ENCODE results near the gene COMMD1.

COMMD1 gene

GRCh38 chr2:61962095-61962984 is 56.9 kb downstream of the COMMD1 start:
- H3F3A ChIP-seq (ENCODE audit: control insufficient read depth, insufficient read depth), result no peaks in the 10 kb centered on the region
- no peaks in the 10 kb centered on the region for H3K4me1 ChIP-seq (ENCODE audit: control insufficient read depth, low read length)
- no peaks in the 10 kb centered on the region for H3K9me3 ChIP-seq (ENCODE audit: control insufficient read depth, insufficient read depth, low read length)
- no peak overlapping the region for H3K4me3 ChIP-seq (ENCODE audit: low read length)
- H3K27me3 ChIP-seq (ENCODE audit: control insufficient read depth, low read length), result no peaks in the 10 kb centered on the region
- H4K20me1 ChIP-seq (ENCODE audit: control insufficient read depth, insufficient read depth, low read depth, low read length), result no peaks in the 10 kb centered on the region
- H3K79me2 ChIP-seq (ENCODE audit: control insufficient read depth, low read length), result no peaks in the 10 kb centered on the region
- no peak overlapping the region for H3K4me2 ChIP-seq (ENCODE audit: low read length)
- TF ChIP-seq EZH2phosphoT487 (IDR thresholded peaks at IDR 0.05; ENCODE audit: borderline replicate concordance, low read length), result no peak
- TF ChIP-seq, protein P1, sequence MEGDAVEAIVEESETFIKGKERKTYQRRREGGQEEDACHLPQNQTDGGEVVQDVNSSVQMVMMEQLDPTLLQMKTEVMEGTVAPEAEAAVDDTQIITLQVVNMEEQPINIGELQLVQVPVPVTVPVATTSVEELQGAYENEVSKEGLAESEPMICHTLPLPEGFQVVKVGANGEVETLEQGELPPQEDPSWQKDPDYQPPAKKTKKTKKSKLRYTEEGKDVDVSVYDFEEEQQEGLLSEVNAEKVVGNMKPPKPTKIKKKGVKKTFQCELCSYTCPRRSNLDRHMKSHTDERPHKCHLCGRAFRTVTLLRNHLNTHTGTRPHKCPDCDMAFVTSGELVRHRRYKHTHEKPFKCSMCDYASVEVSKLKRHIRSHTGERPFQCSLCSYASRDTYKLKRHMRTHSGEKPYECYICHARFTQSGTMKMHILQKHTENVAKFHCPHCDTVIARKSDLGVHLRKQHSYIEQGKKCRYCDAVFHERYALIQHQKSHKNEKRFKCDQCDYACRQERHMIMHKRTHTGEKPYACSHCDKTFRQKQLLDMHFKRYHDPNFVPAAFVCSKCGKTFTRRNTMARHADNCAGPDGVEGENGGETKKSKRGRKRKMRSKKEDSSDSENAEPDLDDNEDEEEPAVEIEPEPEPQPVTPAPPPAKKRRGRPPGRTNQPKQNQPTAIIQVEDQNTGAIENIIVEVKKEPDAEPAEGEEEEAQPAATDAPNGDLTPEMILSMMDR (IDR thresholded peaks at IDR 0.05; ENCODE audit: low read depth, low read length, poor library complexity, severe bottlenecking), result no peak
- no peak overlapping the region for H3K27ac ChIP-seq (ENCODE audit: low read depth, low read length)
- H3K36me3 ChIP-seq (ENCODE audit: control insufficient read depth, low read length), result no peaks in the 10 kb centered on the region
- H3K9me2 ChIP-seq (replicated peaks; ENCODE audit: control insufficient read depth, low read length), result no peaks in the 10 kb centered on the region

DNA sequence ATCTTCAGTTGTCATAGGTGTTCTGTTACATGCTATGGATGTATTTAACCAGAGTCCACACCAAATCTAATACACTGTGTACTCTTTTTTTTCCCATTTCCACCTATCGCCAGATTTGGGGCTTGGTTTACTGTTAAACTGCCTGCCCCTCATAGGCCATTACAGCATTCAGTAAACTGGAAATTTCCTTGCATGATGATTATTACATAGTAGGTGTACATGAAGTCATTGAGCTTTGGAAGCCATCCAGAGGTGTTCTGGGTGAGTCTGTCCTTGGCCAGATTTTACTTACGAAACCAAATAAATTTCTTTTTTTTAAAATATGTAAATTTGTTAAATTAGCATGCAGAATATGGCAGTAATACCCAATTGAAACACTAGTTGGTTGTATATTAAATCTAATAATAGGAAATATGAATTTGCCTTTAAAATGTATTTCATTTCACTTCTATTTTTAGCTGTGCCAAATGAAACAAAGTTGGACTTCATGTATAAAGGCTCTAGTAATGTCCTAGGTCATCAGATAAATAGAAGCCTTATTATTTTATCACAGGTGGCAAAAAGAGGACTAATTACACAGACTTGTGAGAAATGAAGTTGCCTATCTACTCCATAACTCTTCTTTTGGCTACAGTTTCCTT is 60.7 kb downstream of the COMMD1 start:
- Histone ChIP-seq H3K4me1 (ENCODE audit: control insufficient read depth, low read length) (no peaks in the 10 kb centered on the region), H3K4me3 (ENCODE audit: low read length) (no peak overlapping the region), H3K4me2 (ENCODE audit: low read length) (no peak overlapping the region), H3K9me3 (ENCODE audit: control insufficient read depth, insufficient read depth, low read length) (no peaks in the 10 kb centered on the region), H3K27me3 (ENCODE audit: control insufficient read depth, low read length) (no peaks in the 10 kb centered on the region), H3K79me2 (ENCODE audit: control insufficient read depth, low read length) (no peaks in the 10 kb centered on the region), H3K27ac (ENCODE audit: low read depth, low read length) (no peak overlapping the region), H3F3A (ENCODE audit: control insufficient read depth, insufficient read depth) (no peaks in the 10 kb centered on the region), H3K9me2 (replicated peaks; ENCODE audit: control insufficient read depth, low read length) (no peaks in the 10 kb centered on the region), H3K36me3 (ENCODE audit: control insufficient read depth, low read length) (no peaks in the 10 kb centered on the region), H4K20me1 (ENCODE audit: control insufficient read depth, insufficient read depth, low read depth, low read length) (no peaks in the 10 kb centered on the region)
- TF ChIP-seq, protein P1 (IDR thresholded peaks at IDR 0.05; ENCODE audit: low read depth, low read length, poor library complexity, severe bottlenecking), result no peak
- TF ChIP-seq EZH2phosphoT487 (IDR thresholded peaks at IDR 0.05; ENCODE audit: borderline replicate concordance, low read length), result no peak

GRCh38 chr2:61967262-61967661 is 61.8 kb downstream of the COMMD1 start:
- Histone ChIP-seq H3K27me3 (ENCODE audit: control insufficient read depth, low read length) (no peaks in the 10 kb centered on the region), H3K4me1 (ENCODE audit: control insufficient read depth, low read length) (no peaks in the 10 kb centered on the region), H3K9me3 (ENCODE audit: control insufficient read depth, insufficient read depth, low read length) (no peaks in the 10 kb centered on the region), H3K9me2 (replicated peaks; ENCODE audit: control insufficient read depth, low read length) (no peaks in the 10 kb centered on the region), H3F3A (ENCODE audit: control insufficient read depth, insufficient read depth) (no peaks in the 10 kb centered on the region), H4K20me1 (ENCODE audit: control insufficient read depth, insufficient read depth, low read depth, low read length) (no peaks in the 10 kb centered on the region), H3K4me2 (ENCODE audit: low read length) (no peak overlapping the region), H3K4me3 (ENCODE audit: low read length) (no peak overlapping the region), H3K79me2 (ENCODE audit: control insufficient read depth, low read length) (no peaks in the 10 kb centered on the region), H3K36me3 (ENCODE audit: control insufficient read depth, low read length) (no peaks in the 10 kb centered on the region), H3K27ac (ENCODE audit: low read depth, low read length) (no peak overlapping the region)
- TF ChIP-seq, protein P1 (IDR thresholded peaks at IDR 0.05; ENCODE audit: low read depth, low read length, poor library complexity, severe bottlenecking), result no peak
- TF ChIP-seq EZH2phosphoT487 (IDR thresholded peaks at IDR 0.05; ENCODE audit: borderline replicate concordance, low read length), result no peak

Measured in DOHH2 (cell line).